Measurements from ENCODE around the gene OSGIN1.

DNA sequence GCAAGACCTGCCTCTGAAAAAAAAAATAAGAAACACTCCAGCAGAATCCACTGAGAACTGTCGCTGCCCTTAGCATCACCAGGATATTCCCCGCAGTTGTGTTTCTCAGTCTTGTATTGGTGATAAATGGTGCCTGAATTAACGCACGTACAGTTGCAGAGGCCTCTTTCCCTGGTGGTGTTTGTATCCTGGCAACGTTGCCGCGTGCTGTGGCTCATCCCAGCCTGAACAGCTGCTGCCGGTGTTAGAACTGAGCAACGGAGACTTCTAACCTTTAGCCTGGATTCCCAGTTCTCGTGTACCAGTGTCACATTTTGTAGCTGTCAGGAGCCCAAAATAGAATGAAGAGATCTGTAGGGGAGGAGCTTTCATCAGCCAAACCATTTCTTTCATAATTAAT, 49.3 kb upstream of the OSGIN1 start:
- TF ChIP-seq, protein P1, sequence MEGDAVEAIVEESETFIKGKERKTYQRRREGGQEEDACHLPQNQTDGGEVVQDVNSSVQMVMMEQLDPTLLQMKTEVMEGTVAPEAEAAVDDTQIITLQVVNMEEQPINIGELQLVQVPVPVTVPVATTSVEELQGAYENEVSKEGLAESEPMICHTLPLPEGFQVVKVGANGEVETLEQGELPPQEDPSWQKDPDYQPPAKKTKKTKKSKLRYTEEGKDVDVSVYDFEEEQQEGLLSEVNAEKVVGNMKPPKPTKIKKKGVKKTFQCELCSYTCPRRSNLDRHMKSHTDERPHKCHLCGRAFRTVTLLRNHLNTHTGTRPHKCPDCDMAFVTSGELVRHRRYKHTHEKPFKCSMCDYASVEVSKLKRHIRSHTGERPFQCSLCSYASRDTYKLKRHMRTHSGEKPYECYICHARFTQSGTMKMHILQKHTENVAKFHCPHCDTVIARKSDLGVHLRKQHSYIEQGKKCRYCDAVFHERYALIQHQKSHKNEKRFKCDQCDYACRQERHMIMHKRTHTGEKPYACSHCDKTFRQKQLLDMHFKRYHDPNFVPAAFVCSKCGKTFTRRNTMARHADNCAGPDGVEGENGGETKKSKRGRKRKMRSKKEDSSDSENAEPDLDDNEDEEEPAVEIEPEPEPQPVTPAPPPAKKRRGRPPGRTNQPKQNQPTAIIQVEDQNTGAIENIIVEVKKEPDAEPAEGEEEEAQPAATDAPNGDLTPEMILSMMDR (tag by site-specific recombination; IDR thresholded peaks at IDR 0.05): no peak
- TF ChIP-seq ZNF626 (tag by site-specific recombination; IDR thresholded peaks at IDR 0.05): no peak
- TF ChIP-seq, protein P2, sequence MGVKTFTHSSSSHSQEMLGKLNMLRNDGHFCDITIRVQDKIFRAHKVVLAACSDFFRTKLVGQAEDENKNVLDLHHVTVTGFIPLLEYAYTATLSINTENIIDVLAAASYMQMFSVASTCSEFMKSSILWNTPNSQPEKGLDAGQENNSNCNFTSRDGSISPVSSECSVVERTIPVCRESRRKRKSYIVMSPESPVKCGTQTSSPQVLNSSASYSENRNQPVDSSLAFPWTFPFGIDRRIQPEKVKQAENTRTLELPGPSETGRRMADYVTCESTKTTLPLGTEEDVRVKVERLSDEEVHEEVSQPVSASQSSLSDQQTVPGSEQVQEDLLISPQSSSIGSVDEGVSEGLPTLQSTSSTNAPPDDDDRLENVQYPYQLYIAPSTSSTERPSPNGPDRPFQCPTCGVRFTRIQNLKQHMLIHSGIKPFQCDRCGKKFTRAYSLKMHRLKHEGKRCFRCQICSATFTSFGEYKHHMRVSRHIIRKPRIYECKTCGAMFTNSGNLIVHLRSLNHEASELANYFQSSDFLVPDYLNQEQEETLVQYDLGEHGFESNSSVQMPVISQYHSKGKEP (tag by site-specific recombination; IDR thresholded peaks at IDR 0.05): no peak
- no peak for TF ChIP-seq ZNF274 (IDR thresholded peaks at IDR 0.05; ENCODE audit: low read length)
- no peak for TF ChIP-seq ZNF274 (tag by site-specific recombination; IDR thresholded peaks at IDR 0.05; ENCODE audit: borderline replicate concordance)
- TF ChIP-seq MEIS1 (CRISPR knock-in tag; IDR thresholded peaks at IDR 0.05; ENCODE audit: borderline replicate concordance): no peak
- no peak for TF ChIP-seq HOXA7 (CRISPR knock-in tag; IDR thresholded peaks at IDR 0.05; ENCODE audit: borderline replicate concordance)
- no peak for TF ChIP-seq ZNF514 (tag by site-specific recombination; IDR thresholded peaks at IDR 0.05)
- TF ChIP-seq, protein P3, sequence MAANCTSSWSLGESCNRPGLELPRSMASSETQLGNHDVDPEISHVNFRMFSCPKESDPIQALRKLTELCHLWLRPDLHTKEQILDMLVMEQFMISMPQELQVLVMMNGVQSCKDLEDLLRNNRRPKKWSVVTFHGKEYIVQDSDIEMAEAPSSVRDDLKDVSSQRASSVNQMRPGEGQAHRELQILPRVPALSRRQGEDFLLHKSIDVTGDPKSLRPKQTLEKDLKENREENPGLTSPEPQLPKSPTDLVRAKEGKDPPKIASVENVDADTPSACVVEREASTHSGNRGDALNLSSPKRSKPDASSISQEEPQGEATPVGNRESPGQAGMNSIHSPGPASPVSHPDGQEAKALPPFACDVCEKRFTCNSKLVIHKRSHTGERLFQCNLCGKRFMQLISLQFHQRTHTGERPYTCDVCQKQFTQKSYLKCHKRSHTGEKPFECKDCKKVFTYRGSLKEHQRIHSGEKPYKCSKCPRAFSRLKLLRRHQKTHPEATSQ (tag by site-specific recombination; IDR thresholded peaks at IDR 0.05): no peak
- TF ChIP-seq ZNF221 (tag by site-specific recombination; IDR thresholded peaks at IDR 0.05; ENCODE audit: borderline replicate concordance): no peak
- TF ChIP-seq, protein P4, sequence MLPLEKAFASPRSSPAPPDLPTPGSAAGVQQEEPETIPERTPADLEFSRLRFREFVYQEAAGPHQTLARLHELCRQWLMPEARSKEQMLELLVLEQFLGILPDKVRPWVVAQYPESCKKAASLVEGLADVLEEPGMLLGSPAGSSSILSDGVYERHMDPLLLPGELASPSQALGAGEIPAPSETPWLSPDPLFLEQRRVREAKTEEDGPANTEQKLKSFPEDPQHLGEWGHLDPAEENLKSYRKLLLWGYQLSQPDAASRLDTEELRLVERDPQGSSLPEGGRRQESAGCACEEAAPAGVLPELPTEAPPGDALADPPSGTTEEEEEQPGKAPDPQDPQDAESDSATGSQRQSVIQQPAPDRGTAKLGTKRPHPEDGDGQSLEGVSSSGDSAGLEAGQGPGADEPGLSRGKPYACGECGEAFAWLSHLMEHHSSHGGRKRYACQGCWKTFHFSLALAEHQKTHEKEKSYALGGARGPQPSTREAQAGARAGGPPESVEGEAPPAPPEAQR (tag by site-specific recombination; IDR thresholded peaks at IDR 0.05): no peak
- no peak for TF ChIP-seq ZNF777 (tag by site-specific recombination; IDR thresholded peaks at IDR 0.05; ENCODE audit: borderline replicate concordance)
- TF ChIP-seq, protein P5, sequence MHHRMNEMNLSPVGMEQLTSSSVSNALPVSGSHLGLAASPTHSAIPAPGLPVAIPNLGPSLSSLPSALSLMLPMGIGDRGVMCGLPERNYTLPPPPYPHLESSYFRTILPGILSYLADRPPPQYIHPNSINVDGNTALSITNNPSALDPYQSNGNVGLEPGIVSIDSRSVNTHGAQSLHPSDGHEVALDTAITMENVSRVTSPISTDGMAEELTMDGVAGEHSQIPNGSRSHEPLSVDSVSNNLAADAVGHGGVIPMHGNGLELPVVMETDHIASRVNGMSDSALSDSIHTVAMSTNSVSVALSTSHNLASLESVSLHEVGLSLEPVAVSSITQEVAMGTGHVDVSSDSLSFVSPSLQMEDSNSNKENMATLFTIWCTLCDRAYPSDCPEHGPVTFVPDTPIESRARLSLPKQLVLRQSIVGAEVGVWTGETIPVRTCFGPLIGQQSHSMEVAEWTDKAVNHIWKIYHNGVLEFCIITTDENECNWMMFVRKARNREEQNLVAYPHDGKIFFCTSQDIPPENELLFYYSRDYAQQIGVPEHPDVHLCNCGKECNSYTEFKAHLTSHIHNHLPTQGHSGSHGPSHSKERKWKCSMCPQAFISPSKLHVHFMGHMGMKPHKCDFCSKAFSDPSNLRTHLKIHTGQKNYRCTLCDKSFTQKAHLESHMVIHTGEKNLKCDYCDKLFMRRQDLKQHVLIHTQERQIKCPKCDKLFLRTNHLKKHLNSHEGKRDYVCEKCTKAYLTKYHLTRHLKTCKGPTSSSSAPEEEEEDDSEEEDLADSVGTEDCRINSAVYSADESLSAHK (tag by site-specific recombination; IDR thresholded peaks at IDR 0.05): no peak
- no peak for TF ChIP-seq ZNF707 (tag by site-specific recombination; IDR thresholded peaks at IDR 0.05)
